WTC11 (cell line): Measurements from ENCODE around the gene RETN.

Experiments used
- CREB1 ChIP-seq: sonication (generic); formaldehyde crosslinking; IDR thresholded peaks from 2 replicates; pipeline ENCODE4 v1.8.0; 2023; ENCODE audit warnings: mild to moderate bottlenecking, missing genetic modification reagents
- ESRRA ChIP-seq: sonication (generic); formaldehyde crosslinking; IDR thresholded peaks from 2 replicates; pipeline ENCODE4 v1.8.1; 2022; ENCODE audit warnings: mild to moderate bottlenecking, missing genetic modification reagents, borderline replicate concordance
- FOXJ3 ChIP-seq: sonication (generic); formaldehyde crosslinking; IDR thresholded peaks from 2 replicates; pipeline ENCODE4 v1.9.0; 2021; ENCODE audit warnings: missing genetic modification reagents, mild to moderate bottlenecking, borderline replicate concordance
- GRHL2 ChIP-seq: fragments of 250-450 bp; sonication (Bioruptor Pico); IDR thresholded peaks from 2 replicates; pipeline ENCODE4 v1.8.0; 2022; ENCODE audit warnings: mild to moderate bottlenecking, moderate library complexity; ENCODE audit not compliant: insufficient replicate concordance, severe bottlenecking
- MXD4 ChIP-seq: fragments of 250-450 bp; sonication (Bioruptor Pico); IDR thresholded peaks from 2 replicates; pipeline ENCODE4 v1.8.0; 2021; ENCODE audit warnings: mild to moderate bottlenecking, moderate library complexity, borderline replicate concordance
- NR1H2 ChIP-seq: sonication (generic); formaldehyde crosslinking; IDR thresholded peaks from 2 replicates; pipeline ENCODE4 v1.9.0; 2021; ENCODE audit warnings: mild to moderate bottlenecking, moderate library complexity, missing genetic modification reagents
- NR2C2 ChIP-seq: sonication (generic); formaldehyde crosslinking; IDR thresholded peaks from 2 replicates; pipeline ENCODE4 v1.8.0; 2022; ENCODE audit warnings: mild to moderate bottlenecking, missing genetic modification reagents
- TCF7 ChIP-seq: sonication (generic); formaldehyde crosslinking; IDR thresholded peaks from 2 replicates; pipeline ENCODE4 v1.8.0; 2022; ENCODE audit warnings: mild to moderate bottlenecking, low read depth, missing genetic modification reagents, moderate library complexity
- TF ChIP-seq, protein P1 (sequence below): sonication (generic); formaldehyde crosslinking; IDR thresholded peaks from 2 replicates; pipeline ENCODE4 v1.8.0; 2022; ENCODE audit warnings: mild to moderate bottlenecking, missing genetic modification reagents
- TF ChIP-seq, protein P2 (sequence below): fragments of 200-600 bp; IDR thresholded peaks from 2 replicates; pipeline ENCODE4 v1.8.0; 2022; ENCODE audit warnings: antibody characterized with exemption
- TF ChIP-seq, protein P3 (sequence below): sonication (generic); formaldehyde crosslinking; IDR thresholded peaks from 2 replicates; pipeline ENCODE4 v1.8.0; 2022; ENCODE audit warnings: mild to moderate bottlenecking, missing genetic modification reagents
- TF ChIP-seq, protein P4 (sequence below): sonication (generic); formaldehyde crosslinking; conservative IDR thresholded peaks from 2 replicates; pipeline ENCODE4 v1.8.1; 2022; ENCODE audit warnings: mild to moderate bottlenecking, missing genetic modification reagents

DNA sequence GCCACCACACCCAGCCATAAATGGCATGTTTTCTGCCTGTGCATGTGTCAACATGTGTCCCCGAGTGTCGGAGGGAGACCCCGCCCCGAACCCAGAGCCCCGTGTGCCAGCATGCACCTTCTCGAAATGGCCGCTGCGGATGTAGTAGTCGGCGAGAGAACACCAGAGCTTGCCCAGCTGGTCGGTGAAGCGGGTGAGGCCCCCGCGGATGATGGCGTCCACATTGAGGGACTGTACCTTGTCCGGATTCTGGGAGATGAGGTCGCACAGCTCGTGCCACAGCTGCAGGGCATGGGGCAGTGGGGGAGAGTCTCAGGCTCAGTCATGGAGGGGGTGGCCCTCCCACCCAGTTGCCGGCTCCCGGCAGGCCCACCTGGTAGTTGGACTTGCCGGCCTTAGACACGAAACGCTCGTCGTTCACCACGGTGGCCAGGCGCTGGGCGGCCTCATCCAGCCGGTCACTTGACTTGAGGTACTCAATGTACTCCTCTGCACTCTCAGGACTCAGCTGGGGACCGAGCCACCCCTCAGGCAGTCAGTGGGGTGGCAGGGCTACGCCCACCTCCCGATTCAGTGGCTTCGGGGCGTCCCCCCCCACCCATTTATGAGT is 43.0 kb upstream of the RETN start:
- no peak for TF ChIP-seq NR1H2 (CRISPR knock-in tag)
- no peak for TF ChIP-seq NR2C2 (CRISPR knock-in tag)
- TF ChIP-seq, protein P1, sequence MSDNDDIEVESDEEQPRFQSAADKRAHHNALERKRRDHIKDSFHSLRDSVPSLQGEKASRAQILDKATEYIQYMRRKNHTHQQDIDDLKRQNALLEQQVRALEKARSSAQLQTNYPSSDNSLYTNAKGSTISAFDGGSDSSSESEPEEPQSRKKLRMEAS (CRISPR knock-in tag): no peak
- TF ChIP-seq, protein P2, sequence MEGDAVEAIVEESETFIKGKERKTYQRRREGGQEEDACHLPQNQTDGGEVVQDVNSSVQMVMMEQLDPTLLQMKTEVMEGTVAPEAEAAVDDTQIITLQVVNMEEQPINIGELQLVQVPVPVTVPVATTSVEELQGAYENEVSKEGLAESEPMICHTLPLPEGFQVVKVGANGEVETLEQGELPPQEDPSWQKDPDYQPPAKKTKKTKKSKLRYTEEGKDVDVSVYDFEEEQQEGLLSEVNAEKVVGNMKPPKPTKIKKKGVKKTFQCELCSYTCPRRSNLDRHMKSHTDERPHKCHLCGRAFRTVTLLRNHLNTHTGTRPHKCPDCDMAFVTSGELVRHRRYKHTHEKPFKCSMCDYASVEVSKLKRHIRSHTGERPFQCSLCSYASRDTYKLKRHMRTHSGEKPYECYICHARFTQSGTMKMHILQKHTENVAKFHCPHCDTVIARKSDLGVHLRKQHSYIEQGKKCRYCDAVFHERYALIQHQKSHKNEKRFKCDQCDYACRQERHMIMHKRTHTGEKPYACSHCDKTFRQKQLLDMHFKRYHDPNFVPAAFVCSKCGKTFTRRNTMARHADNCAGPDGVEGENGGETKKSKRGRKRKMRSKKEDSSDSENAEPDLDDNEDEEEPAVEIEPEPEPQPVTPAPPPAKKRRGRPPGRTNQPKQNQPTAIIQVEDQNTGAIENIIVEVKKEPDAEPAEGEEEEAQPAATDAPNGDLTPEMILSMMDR: no peak
- TF ChIP-seq, protein P3, sequence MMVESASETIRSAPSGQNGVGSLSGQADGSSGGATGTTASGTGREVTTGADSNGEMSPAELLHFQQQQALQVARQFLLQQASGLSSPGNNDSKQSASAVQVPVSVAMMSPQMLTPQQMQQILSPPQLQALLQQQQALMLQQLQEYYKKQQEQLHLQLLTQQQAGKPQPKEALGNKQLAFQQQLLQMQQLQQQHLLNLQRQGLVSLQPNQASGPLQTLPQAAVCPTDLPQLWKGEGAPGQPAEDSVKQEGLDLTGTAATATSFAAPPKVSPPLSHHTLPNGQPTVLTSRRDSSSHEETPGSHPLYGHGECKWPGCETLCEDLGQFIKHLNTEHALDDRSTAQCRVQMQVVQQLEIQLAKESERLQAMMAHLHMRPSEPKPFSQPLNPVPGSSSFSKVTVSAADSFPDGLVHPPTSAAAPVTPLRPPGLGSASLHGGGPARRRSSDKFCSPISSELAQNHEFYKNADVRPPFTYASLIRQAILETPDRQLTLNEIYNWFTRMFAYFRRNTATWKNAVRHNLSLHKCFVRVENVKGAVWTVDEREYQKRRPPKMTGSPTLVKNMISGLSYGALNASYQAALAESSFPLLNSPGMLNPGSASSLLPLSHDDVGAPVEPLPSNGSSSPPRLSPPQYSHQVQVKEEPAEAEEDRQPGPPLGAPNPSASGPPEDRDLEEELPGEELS: no peak
- TF ChIP-seq MXD4: no peak
- no peak for TF ChIP-seq GRHL2 (CRISPR knock-in tag)
- TF ChIP-seq FOXJ3 (CRISPR knock-in tag): no peak
- TF ChIP-seq TCF7 (CRISPR knock-in tag): no peak
- no peak for TF ChIP-seq ESRRA (CRISPR knock-in tag)
- TF ChIP-seq, protein P4, sequence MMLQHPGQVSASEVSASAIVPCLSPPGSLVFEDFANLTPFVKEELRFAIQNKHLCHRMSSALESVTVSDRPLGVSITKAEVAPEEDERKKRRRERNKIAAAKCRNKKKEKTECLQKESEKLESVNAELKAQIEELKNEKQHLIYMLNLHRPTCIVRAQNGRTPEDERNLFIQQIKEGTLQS (CRISPR knock-in tag): no peak
- TF ChIP-seq CREB1 (CRISPR knock-in tag): no peak
